Measurements from ENCODE around the gene SMIM12.

Gene SMIM12

GRCh38 chr1:34859446-34860200, at the start of gene SMIM12:
SMIM12 (minus strand) TSS chr1:34859749; CDS start chr1:34855977, 3,772 bp downstream.
- peak; percentile 100 for DNase-seq

GRCh38 chr1:34908369-34908768, 48.8 kb upstream of the SMIM12 start:
- DNase-seq: no peak

GRCh38 chr1:34907487-34908090, 48.0 kb upstream of the SMIM12 start:
- DNase-seq: no peak

- DNase-seq: no peak
These were observed 47.2 kb upstream of the SMIM12 start for GRCh38 chr1:34906756-34907155.

GRCh38 chr1:34906222-34906621, 46.7 kb upstream of the SMIM12 start:
- no peak for DNase-seq

- no peak for DNase-seq
These were observed 45.5 kb upstream of the SMIM12 start for GRCh38 chr1:34905098-34905459.

GRCh38 chr1:34904236-34905097, 44.9 kb upstream of the SMIM12 start:
- DNase-seq: no peak

GRCh38 chr1:34901919-34902318, 42.4 kb upstream of the SMIM12 start:
- DNase-seq: no peak

- no peak for DNase-seq
These were observed 41.4 kb upstream of the SMIM12 start for GRCh38 chr1:34900775-34901502.

GRCh38 chr1:34899906-34900305, 40.4 kb upstream of the SMIM12 start:
- no peak for DNase-seq

- DNase-seq: no peak
These were observed 39.9 kb upstream of the SMIM12 start for GRCh38 chr1:34899471-34899870.

- DNase-seq: peak; percentile 74
These were observed 38.8 kb upstream of the SMIM12 start for GRCh38 chr1:34898330-34898761.

- DNase-seq: no peak
These were observed 37.1 kb upstream of the SMIM12 start for GRCh38 chr1:34896612-34897011.

GRCh38 chr1:34889705-34890104, 30.2 kb upstream of the SMIM12 start:
- DNase-seq: no peak

- DNase-seq: no peak
These were observed 28.0 kb upstream of the SMIM12 start for GRCh38 chr1:34887593-34887992.

GRCh38 chr1:34885405-34886247, 26.1 kb upstream of the SMIM12 start:
- DNase-seq: no peak

GRCh38 chr1:34884961-34885360, 25.4 kb upstream of the SMIM12 start:
- peak; percentile 32 for DNase-seq

- no peak for DNase-seq
These were observed 25.0 kb upstream of the SMIM12 start for GRCh38 chr1:34884536-34884935.

- no peak for DNase-seq
These were observed 19.7 kb upstream of the SMIM12 start for GRCh38 chr1:34879230-34879629.

- DNase-seq: no peak
These were observed 16.9 kb upstream of the SMIM12 start for GRCh38 chr1:34876406-34876805.

- DNase-seq: no peak
These were observed 14.9 kb upstream of the SMIM12 start for GRCh38 chr1:34874296-34874952.

GRCh38 chr1:34872133-34872503, 12.6 kb upstream of the SMIM12 start:
- DNase-seq: no peak

All from NCI-H510A treated with DMSO at 0.1 percent for 48 hours (cell line).